Iris pigment epithelial cell (primary cell): Measurements from ENCODE around the gene CENPP.

ENCODE experiments used
- DNase-seq: peaks from one replicate; pipeline ENCODE4 v3.0.0-alpha.2; 2011; ENCODE audit warnings: low read depth

CENPP gene

DNA sequence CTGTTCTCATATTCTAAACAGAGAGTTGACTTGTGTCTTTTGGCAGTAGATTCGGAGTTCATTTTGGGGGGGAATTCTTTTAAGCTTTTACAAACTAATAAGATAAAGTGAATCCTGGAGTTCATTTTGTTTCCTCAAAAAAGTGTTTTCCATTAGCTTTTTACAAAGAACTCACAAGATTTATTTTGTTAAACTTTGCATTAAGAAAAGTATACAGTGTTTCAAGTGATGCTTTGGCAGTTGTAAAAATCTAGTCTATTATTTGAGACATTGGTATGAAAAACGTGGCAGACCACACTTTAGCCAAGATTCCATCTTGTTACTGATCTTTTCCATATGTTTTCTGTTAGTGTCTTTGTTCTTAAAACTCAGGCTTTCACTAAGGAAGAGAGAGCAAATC lies 99.7 kb downstream of the CENPP start:
- peak; percentile 19 for DNase-seq

DNA sequence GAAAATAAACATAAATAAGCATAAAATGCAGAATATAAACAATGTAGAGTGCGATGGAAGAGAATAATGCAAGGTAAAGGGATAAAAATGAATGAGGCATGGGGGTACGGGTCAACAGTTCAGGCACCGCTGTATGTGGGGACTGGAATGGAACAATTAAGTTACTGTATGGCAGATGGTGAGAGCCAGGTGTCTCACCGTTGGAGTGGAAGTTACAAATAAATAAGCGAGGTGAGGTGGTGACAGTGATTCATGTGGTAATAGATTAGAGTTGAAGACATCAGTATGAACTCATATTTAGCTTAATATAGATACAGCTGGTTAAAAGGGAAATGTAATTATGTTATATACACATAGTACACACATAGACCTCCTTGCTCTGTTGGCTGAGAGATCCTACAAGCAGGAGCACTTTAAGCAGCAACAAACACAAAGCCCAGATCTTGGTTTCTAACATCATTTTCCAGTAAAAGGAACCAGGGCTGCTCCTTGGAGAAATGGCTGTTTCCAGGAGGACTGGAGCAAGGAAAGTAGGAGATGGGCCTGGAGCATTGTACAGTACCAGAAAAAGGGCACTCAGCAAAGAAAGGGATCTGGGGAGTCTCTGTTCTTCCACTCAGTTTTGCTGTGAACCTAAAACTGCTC lies 100.9 kb downstream of the CENPP start:
- no peak for DNase-seq

DNA sequence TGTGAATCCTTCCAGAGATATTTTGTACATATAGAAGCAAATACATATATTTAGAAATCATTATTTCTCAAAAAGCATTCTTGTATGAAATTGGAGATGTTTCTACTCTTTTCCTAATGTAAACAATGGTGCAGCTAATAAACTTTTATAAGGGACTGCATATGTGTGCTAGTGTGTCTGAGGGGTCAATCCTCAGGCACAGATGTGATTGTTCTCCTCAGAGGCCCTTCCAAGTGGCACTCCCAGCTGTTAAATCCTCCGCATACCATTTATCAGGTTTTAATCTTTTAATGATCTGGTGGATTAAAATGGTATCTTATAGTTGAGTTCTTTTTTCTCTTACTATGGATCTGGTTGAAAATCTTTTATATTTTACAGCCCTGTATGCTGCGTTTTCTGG lies 104.1 kb downstream of the CENPP start:
- DNase-seq, result no peak

DNA sequence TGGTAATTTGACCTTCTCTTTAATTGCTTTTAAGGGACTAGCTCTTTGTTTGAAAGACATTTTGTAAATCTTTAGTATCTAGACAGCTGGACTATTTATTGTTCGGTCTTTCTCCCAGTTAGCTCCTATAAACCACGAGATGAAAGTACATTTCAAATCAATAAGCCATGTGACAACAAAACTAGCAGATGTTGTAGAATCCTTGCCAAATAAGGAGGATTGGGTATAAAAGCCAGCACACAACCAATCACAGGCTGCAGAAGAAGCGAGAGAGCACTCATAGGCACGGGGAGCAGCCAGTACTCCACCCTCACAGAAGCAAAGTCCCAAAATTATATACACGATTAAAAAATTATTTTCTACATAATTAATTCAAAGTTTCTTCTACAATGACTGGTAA lies 106.6 kb downstream of the CENPP start:
- DNase-seq, result no peak

DNA sequence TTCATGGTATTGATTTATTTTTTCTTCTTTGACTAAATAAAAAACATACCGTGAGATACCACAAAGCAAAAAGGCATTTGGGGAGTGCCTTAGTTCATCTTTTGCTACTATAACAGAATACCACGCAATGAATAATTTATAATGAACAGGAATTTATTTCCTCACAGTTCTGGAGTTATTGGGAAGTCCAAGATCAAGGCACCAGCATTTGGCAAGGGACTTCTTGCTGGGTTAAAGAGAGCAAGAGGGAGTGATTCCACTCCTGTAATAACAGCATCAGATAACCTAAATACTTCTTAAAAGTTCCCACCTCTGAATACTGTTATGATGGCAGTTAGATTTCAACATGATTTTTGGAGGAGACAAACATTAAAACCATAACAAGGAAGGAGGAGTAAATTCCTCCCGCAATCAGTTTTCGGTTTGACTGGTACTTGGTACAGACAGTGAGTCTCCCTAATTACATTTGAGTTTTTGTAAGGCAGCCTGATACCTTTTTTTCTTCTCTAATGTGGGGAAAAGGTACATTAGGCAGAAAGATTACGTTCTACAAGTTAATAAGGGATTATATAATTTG lies 107.3 kb downstream of the CENPP start:
- DNase-seq, result no peak

DNA sequence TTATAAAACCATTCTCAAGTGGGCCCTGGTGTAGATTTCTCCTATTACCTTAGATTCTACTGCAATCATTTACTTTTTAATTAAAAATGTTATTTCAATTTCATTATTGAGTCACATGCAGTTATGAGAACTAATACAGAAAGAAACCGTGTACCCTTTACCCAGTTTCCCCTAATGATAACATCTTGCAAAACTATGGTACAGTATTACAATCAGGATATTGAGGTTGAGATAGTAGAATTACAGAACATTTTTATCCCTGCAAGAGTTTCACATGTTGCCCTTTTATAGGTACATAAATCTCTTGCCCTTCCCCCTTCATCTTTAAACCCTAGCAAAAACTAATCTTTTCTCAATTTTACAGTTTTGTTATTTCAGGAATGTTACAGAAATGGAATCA lies 109.5 kb downstream of the CENPP start:
- DNase-seq, result no peak

DNA sequence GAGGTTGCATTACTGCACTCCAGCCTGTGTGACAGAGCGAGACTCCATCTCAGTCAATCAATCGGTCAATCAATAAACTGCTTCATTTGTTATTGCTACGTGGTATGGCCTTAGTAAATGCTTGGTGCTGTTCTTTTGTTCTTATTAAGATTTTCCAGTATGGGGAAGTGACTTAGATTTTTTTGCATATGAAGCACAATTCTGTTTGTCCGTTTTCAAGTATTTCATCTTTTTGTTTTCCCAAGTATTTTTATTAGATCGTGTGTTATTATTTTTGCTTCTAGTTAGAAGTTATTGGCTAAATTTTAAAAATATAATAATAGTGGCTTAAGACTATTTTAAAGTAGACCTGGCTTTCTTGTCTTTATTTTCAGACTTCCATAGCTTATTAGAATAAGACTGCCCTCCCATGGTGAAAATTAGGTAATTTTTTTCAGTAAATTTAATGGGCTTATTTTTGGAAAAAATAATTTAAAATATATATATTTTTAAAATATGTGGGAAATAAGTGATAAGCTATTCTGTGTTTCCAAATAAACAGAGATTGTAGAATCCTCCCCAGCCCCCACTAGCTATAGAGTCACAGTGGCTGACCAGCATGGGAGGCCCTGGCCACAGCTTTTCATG lies 113.3 kb downstream of the CENPP start:
- peak; percentile 31 for DNase-seq

DNA sequence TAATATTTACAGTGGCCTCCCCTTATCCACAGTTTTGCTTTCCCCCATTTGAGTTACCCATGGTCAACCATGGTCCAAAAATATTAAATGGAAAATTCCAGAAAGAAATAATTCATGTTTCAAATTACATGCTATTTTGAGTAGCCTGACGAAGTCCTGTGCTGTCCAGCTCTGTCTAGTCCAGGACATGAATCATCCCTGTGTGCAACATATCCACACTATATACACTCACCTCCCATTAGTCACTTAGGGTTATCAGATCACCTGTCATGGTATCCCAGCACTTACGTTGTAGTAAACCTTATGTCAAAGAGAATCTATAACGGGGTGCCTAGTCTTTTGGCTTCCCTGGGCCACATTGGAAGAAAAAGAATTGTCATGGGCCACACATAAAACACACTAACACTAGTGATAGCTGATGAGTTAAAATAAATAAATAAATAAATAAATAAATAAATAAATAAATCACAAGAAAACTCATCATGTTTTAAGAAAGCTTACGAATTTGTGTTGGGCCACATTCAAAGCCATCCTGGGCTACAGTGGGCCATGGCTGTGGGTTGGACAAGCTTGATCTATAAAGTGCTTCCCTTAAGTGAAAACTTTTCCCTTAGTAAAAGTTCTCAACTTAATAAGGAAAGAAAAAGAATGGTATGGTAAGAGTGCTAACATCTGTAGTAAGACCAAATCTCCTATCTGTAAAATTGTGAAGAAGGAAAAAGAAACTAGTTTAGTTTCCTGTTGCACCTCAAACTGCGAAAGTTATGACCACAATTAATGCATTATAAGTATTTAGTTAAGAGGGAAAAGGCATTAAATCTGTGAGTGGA lies 114.4 kb downstream of the CENPP start:
- DNase-seq, result peak; percentile 94

DNA sequence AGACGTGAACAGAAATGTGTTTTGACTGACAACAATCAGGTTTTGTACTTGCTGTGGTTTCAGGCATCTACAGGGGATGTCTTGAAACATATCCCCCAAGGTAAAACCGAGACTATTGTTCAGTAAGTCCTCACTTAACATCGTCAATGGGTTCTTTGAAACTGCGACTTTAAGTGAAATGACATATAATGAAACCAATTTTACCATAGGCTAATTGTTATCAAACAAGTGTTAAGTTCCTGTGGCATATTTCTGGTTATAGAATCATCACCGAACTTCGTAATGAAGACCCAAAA lies 114.9 kb downstream of the CENPP start:
- no peak for DNase-seq

DNA sequence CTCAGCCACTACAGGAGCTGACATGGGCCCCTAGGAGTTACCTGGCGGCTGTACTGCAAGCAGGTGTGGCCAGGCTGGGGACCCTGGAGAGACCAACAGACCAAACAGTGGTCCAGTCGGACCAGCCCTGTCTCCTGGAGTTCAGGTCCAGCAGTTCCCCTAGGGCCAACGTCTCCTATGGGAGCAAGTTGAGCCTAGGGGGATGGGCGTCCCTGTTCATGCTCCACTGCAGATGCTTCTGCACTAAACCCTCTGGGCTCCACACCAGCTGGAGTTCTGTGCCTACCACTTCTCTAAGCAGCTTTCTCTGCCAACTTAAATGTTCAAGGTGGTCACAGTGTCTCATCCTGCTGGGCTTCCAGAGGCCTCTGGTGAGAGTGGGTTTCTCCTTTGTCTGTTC lies 119.1 kb downstream of the CENPP start:
- no peak for DNase-seq

DNA sequence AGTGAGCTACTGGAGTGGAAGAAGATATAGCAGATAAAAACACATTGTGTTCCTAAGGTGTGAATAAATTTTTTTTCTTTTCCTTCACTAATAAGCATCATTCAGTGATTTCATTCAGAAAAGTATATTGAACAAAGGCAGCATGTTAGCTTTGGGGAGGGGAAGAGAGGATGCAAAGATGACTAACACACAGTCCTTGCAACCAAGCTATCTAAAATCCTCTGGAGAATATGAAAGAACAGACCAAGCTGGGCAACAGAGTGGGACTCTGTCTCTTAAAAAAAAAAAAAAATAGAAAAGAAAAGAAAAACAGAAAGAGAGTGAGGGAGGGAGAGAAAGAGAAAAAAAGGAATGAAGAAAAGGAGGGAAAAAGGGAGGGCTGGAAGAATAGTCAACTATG lies 120.8 kb downstream of the CENPP start:
- no peak for DNase-seq

DNA sequence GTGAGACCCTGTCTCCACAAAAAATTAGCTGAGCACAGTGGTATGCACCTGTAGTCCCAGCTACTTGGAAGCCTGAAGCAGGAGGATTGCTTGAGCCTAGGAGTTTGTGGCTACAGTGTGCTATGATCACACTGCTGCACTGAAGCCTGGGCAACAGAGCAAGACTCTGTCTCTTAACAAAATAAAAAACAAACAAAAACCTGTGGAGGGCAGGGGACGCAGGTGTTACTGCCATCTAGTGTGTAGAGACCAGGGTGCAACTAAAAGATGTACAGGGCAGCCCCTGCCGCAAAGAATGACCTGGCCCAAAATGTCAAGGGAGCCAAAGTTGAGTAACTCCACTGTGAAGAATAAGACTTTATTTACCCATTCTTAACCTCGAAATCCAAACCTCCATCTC lies 129.5 kb downstream of the CENPP start:
- DNase-seq, result no peak

DNA sequence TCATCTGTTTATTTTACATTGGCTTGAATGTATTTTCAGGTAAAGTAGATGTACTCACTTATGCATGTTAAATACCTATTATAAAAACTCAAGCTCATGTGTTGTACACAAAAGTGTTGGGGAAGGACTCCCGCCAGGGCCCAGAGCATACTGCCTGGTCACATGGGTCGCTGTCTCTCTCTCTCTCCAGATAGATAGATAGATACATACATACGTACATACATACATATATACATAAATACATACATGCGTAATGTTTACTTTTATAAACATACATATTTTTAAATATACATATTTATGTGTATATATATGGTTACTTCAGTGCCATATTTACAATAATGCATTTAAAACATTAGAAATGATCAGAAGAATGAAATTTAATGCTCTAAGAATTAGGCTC lies 131.8 kb downstream of the CENPP start:
- DNase-seq, result no peak

DNA sequence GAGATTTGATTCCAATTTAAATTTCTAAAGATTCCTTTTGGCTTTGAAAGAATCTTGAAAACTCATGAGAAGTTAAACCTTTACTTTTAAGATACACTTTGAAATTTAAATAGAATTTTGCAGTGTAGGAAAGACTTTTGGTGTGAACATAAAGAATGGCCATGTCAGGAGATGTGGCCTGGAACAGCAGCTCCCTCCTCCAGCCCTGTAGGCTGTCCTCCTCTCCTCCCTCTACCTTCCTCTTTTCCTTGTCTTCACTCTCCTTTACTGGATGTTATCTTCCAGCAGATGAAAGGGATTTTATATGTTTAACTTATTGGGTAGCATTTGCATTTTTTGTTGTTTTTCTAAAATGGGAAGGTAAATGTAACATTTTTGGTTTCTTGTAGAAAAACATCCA lies 137.6 kb downstream of the CENPP start:
- DNase-seq, result no peak

DNA sequence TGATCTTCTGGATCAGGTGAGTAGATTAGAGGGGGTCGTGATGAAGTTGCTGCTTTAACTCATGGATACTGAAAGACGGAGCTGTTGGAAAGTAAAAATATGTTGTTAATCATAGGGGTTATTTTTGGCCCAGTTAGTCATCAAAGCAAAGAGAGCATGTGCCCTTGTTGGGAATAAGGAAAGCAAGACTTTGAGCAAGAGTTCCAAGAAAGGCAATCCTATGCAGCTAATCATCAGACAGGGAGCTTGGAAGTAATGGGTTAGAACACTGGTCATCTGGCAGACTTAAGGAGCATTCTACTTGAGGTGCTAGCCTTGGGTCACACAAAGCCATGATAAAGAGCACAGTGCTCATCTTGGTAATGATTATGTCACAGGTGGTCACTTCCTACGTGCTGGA lies 138.2 kb downstream of the CENPP start:
- peak; percentile 90 for DNase-seq

DNA sequence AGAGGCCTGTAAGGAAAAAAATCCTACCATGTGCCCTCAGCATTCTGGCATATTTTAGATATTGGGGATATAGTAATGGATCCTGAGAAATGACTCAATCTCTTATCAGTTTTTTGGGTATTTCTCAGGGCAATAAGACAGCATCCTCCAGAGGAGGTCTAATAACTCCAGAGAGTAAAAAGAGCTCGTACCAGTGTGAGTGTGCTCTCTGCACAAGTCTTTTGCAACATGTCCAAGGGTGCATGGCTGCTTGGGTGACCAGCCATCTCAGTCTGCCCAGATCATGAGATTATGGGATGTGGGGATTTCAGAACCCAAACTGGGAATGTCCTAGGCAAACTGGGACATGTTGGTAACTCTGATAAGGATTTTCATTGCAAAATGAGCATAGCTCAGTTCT lies 141.3 kb downstream of the CENPP start:
- DNase-seq, result no peak

DNA sequence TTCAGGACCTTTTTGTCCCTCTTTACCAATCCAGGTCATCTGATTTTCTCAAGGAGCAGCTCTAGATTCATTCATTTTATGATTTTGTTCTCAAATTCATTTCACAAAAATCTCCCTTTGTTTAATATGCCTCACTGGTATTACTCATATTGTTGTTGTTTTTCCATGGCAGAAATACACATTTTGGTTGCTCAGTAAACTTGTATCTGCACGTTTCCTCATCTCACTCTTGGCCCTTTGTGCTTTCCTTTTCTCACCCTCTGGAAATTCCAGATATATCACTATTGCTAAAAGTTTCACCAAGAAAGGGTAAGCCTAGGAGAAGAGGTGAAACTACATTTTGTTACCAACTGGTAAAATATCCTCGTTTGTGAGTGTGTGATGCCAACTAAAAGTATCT lies 141.8 kb downstream of the CENPP start:
- DNase-seq, result no peak

DNA sequence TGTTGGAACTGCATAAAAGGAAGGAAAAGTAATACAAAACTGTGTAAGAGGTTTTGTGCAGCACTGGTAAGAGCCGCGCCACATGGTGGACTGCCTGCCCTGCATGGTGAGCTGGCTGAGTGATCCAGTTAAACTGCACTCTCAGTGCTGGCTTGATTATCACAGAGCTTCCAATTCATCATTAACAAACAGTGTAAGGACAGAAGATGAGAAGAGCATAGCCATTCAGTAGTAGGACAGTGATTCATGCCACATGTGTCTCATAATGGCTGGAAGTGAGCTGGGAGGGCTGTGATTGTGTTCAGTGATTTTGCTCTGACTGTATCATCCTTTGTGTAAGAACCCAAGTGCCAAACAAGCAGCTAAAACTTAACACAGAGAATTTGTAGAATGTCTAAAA lies 142.5 kb downstream of the CENPP start:
- no peak for DNase-seq

DNA sequence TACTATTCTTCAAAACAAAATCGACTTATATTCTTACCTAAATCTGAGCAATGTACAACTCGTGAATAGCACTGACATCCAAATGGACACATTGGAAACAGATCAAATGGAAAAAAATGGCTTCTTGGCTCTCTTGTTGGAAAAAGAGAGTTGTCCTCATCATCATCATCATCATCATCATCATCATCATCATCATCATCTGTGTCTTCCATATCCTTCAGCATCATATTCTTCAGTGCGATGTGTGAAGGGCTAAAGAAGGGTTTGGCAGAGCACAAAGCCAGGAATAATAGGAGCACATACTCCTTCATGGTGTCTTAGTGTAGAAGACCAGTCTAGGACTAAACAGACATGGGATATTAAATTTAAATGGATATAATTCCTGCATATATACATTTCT lies 148.8 kb downstream of the CENPP start:
- DNase-seq, result no peak

DNA sequence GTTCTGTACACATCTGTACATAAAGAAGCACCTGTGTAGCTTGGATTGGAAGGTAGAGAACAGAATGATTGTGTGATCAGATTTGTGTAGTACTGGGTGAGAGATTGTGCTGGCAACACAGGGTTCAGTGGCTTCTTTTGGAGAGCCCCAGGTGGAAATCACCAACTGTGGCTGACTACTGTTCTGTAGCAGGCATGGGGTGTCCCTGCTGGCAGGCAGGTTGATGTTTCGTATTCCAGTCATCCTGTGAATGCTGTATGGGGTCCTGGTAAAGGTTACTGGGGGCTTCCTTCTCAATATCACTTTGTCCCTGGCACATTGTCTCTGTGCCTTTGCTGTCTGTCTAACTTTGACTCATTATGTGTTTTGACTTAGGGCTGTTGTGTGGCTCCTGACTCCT lies 151.2 kb downstream of the CENPP start:
- DNase-seq, result no peak

DNA sequence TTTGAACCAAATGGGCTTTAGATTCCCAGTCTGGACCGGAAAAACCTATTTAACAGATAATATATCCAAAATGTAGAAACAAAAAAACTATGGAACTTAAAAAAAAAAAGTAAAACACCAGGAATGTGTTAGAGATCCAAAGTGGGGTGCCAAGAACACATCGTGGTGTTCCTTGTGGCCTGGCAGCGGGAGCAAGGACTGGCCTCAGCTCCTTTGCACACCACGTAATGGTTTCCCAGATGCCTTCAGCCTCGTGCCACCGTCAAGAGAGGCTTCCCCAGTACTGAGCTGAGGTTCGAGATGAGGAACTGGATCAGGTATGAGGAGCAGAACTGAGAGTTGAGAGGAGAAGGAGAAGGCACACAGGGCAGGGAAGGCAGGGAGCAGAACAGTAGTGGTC lies 153.0 kb downstream of the CENPP start:
- DNase-seq, result no peak

DNA sequence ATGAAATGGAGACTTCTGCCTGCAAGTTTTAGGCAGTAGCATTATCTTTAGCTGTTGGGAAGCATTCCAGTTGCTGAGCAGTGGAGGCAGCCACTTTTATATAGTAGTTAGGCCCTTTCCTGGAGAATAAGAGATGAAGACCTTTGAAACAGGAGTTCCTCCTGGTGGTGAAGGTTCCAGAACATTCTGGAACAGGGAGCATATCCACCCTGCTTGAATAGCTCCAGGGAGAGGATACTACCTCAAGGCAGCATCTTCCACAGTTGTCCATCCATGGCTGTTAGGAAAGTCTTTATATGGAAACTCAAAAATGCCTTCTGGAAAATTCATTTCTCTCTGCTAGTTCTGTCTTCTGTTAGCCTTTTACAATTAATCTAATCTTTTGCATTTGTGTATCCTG lies 153.6 kb downstream of the CENPP start:
- no peak for DNase-seq

DNA sequence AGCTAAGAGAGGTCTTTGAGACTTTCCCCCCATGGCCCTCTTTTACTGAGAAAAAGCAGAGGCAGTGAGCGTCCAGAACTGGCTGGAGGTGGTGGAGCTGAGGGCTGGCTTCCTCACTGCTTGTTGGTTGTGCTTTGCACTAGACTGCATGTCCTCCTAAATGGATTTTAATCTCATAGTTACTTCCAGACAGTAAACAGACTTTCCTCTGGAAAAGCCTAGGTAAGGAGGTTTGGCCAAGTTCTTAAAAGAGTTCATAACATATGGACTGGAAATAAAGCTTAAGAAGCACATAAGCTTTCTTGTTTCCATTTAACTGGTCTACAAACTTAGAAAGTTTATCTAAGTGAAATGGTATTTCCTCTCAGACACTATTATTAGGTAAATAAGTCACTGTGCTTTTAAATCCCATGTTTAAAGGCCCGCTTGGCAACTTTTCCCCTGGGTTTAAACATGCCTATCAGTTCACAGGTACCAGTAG lies 154.6 kb downstream of the CENPP start:
- DNase-seq, result peak; percentile 67
